GM23338 (cell line): Measurements from ENCODE around the gene LRCH4.

Experiments
- EZH2phosphoT487 ChIP-seq: fragments of 200-600 bp; sonication (generic); IDR thresholded peaks from one replicate; pipeline ENCODE4 v1.8.1; 2018; ENCODE audit warnings: antibody characterized with exemption; ENCODE audit not compliant: unreplicated experiment
- POLR2AphosphoS5 ChIP-seq: IDR thresholded peaks from 2 replicates; pipeline ENCODE4 v1.6.1; 2016; ENCODE audit warnings: antibody characterized with exemption, low read depth

DNA sequence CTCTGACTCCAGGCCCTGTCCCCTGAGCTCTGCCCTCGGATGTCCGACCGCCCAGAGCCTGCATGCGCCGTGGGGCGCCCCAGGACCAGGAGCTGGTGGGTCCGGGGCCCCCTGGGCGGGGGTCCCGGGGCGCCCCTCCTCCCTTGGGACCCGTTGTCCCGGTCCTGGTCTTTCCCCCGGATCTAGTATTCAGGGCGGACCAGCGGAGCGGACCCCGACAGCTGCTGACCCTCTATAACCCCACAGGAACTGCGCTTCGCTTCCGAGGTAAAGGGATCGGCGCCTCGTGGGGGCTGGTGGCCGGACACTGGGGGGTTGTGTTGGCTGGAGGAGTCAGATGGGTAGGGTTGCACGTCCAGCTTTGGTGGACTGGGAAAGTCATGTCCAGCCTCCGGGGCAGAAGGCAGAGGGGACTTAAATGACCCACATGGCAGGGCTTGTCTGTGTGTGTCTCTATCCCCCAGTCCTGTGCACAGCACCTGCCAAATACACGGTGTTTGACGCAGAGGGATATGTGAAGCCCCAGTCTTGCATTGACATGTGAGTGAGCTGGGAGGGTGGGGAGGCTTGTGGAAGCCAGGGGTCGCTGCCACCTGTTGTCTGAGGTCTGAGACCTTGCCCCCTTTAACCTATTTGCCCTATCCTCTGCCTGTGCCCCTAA is 26.9 kb upstream of the LRCH4 start:
- TF ChIP-seq EZH2phosphoT487 (no peak), POLR2AphosphoS5 (no peak)
